HuH-7 (cell line): ENCODE results near the gene INPP5A.

Experiments
- DNase-seq: peaks from one replicate; pipeline ENCODE4 v3.0.0; 2011; ENCODE audit warnings: low spot score

Gene INPP5A

GRCh38 chr10:132632851-132633684 lies 95.5 kb downstream of the INPP5A start:
- DNase-seq, result no peak

- peak; percentile 54 for DNase-seq
Measured at GRCh38 chr10:132634241-132634946, 96.8 kb downstream of the INPP5A start.

DNA sequence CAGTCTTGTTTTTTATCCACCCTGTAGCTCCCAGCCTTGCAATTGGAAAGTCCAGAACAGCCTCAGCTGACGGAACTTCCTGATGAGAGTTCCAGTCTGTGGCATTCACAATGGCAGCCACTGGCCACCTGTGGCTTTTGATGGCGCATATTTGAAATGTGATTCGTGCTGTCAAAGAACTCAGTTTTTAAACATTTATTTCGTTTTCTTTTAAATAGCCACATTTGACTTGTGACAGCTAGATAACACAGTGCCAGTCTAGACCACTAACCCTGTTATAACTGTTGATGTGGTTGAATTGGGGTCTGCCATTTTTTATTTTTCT lies 97.3 kb downstream of the INPP5A start:
- DNase-seq, result no peak

DNA sequence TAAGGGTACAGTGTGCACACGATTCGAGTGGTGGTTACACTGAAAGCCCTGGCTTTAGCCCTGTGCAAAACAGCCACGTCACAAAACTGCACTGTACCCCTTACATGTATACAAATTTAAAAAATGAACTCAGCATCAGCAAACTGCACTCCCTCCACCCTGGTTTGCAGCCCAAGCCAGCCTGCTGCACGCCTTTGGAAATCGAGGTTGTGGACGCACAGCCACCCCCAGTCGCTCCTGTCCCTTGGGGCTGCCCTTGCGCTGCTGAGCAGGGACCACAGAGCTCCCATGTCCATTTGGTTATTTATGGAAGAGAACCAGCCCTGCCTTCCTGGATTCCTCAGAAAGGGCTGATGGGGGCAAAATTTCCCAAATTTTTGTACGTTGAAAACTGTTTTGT lies 98.8 kb downstream of the INPP5A start:
- DNase-seq, result no peak

DNA sequence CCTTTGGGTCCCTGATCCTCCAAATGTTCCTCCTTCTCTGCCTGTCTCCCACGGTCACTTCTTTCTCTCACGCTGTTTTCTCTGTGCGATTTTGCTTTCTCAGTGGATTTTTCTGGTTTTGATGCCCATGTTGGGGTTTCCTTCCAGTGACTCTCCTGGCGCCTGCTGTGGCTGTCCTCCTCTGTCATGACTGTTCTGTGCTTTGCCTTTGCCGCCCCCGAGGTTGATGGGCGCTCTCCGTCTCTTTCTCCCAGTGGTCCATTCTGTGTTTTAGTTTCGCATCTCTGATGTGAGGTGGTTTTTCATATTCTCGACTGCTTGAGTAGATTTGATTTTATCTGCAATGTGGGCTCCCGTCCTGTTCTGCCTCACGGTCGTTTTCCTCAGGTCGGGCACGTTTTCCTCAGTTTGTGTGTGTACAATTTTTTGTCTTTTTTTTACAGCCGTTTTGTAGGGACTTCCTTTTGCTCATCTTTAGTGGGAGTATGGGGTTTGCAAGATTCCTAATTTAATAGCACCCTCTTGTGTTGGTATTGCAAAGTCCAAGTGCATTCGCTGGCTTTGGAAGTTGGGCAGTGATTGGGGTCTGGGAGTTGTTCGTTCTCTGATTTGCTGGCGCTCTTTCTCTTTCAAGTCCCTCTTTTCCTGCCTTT lies 100.0 kb downstream of the INPP5A start:
- peak; percentile 98 for DNase-seq

DNA sequence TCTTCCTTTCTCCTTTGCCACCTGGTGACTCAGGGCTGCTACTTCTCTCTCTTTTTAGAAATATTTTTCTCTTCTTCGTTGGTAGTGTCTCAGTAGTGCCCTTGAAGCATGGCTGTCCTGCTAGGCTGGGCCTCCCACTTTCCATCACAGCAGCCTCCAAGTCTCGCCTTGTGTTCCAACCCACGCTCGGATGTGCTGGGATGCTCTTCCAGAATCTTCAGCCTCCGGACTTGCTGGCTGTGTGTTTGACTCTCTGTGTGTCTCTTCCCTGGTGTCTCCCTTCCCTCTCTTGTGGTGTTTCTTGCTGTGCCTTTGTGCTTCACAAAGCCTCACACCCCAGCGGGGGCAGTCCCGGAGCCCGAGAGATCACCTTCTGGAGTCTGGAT lies 100.5 kb downstream of the INPP5A start:
- DNase-seq, result no peak

GRCh38 chr10:132639470-132639869 lies 101.9 kb downstream of the INPP5A start:
- no peak for DNase-seq

- DNase-seq, result no peak
Measured at GRCh38 chr10:132640326-132641125, 102.9 kb downstream of the INPP5A start.

DNA sequence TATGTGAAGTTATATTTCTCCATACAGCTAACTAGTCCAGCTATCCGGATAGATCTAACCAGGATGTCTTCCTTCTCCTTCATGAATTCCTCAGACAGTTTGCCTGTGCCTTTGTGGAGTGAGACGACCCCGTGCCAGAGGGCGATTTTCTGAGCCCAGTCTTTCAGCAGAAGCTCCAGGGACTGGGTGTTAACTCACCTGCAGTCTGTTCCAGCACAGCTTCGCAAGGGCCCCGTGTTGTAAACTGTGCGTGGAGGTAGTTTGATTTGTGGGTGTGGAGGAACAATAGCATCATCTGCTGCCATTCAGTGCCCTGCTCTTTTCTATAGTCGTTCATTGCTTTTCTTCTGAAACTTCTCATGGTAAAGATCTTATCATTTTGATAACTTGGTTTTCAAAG lies 103.8 kb downstream of the INPP5A start:
- DNase-seq, result no peak

DNA sequence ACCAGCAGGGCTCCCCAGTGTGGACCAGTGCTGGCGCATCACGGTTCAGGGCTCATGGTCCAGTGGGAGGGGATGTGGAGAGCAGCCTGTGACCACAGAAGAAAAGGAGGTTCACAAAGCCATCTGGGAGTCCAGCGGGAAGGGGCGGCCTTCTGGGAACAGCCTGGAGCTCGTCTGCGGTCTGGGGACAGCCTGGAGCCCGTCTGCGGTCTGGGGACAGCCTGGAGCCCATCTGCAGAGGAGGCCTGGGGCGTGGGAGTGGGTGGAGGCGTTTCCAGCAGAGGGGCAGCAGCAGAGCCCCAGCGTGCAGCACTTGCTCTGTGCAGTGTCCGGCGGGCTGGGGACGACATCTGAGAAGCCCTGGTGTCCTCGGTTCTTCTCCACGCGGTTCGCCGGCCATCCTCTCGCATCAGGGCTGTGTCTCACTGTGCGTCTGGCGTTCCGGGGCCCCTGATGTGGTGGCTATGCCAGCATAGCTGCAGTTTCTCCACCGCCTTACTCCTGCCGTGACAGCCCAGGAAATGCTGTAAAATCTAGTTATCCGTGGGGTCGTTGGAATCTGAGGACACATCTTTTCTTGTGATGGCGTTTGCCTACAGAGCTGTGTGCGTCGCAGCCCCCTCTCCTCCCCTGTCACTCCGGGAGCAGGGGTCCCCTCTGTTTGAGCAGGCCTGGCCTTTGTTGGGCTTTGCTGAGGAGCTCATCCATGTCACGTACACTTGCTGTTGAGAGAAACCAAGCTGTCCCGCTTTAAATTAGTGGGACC lies 104.6 kb downstream of the INPP5A start:
- DNase-seq, result no peak

DNA sequence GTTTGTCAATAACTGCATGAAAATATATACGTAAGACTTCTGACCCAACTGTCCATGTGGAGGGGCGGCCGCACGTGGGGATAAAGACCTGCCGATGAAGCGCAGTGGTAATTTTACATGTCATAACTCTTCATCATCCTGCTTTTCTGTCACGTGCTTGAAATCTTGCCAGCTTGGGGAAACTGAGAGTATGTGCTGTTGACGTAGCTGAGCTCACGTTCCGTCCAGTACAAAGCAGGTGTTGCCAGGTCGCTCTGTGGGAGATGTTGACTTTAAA lies 105.1 kb downstream of the INPP5A start:
- DNase-seq, result no peak

- DNase-seq, result no peak
Measured at GRCh38 chr10:132643709-132644526, 106.3 kb downstream of the INPP5A start.

DNA sequence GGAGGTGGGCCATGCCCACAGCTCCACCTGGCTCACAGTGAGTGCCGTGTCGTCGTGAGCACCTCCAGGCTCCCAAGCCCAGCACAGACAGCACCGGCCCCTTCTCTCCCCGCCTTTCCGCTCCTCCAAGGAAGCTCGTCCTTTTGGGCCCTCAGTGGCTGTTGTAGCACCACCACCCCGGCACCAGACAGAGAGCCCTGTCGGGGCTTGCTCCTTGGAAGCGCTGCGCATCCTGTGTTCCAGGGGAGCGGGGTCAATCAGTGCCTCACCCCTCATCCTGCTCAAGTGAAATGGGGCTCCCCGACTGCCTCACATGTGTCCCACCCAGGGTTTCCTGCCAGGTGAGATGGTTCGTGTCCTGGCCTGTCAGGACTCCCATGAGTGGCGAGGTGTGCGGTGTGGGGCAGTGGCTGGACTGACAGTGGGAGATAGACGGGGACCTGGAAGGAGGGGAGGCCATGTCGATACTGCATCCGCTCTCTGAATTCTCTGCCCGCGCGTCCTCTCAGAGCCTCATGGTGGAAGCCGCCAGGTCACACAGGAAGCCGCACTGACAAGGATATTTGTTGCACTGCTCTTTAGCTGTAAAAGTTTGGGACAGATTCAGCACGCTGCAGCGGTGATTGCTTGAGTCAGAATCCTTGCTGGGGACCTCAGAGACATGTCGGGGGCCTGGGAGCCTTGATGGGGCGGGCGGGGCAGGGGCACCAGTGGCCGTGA lies 107.1 kb downstream of the INPP5A start:
- no peak for DNase-seq

DNA sequence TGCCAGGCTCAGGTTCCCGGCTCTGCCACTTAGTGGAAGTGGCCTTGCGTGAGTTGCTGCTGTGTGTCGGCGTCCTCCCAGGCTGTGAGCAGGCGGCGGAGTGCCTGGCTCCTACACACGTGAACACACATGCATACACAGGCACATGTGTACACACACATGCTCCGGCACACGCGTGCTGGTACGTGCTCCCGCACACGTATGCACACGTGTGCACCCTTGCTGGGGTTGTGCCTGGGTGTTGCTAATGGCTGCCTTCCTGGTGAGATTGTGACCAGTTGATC lies 107.6 kb downstream of the INPP5A start:
- no peak for DNase-seq

DNA sequence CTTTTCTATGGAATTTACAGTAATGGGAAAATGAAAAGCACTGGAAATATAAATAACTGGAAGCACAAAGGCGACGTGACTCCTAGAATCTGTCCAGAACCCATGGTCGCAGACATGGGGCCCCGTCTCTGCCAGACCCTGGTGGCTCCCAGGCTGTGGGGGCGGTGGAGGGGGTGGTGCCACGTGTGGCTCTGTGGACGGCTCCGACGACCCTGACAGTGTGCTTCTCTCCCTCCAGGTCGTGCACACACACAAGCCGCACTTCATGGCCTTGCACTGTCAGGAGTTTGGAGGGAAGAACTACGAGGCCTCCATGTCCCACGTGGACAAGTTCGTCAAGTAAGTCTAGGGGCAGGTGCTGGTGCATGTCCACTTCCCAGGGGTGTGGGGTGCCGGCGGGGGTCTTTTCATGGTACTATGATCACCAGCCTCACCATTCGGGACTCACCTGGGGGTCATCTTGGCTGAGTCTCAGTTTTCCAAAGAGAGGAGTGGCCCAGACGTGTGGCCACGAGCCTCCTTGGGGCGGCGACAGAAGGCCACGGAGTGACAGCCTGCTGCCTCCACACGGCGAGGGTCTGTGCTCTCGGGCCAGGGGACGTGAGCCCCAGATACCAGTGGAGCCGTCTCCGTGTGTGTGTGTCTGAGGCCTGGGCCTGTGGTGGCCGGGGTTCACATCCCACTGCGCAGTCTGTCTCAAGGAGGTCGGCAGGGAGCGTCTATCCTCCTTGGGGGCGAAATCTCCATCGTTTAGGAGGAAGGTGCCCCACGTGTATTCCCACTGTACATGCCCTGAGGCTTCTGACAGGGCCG lies 108.2 kb downstream of the INPP5A start:
- DNase-seq, result no peak

DNA sequence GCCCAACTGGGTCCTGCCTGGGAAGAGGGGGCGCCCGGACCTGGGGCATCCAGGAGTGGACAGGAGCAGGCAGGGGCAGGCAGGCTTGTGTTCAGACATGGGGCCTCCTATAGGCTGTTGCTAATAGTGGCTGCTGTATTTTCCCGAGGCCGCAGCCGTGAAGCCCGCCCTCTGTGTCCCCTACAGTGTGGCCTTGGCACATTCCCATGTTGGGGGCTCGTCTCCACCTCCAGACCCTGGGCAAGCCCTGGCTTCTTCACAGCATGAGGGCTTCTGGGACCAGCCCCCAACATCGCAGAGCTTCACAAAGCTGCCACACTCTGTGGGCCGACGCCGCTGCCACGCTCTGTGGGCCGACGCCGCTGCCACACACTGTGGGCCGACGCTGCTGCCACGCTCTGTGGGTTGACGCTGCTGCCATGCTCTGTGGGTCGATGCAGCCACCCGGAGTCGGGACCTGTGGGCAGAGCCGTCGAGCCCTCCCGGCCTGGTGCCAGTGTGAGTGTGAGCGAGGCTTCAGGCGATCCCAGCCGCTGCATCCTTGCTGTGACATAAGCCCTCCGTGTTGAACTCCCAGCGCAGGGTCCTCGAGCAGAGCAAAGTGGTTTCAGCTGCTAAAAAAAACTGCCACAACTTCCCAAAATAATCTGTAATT lies 109.0 kb downstream of the INPP5A start:
- no peak for DNase-seq

DNA sequence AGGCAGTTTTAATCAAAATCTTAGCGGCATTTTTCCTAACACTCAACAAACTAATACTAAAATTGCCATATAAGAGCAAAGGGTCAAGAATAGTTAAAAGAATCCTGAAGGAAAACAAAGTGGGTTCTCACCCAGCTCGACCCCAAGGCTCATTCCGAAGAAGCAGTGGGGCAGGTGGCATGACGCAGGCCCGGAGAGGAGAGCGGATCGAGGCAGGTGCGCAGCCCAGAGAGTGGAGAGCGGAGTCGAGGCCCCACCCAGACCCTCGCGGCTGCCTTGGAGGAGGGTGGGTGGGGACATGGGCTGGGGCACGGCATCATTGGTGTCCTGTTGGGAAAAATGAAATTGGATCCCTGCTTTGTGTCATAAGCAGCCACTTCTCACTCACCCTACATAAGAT lies 109.8 kb downstream of the INPP5A start:
- no peak for DNase-seq

- no peak for DNase-seq
Measured at GRCh38 chr10:132648072-132648850, 110.7 kb downstream of the INPP5A start.
